ENCODE measurements around the gene SPAST. TPM values are rescaled to one million over a fixed set of nuclear protein-coding genes. Genes with fewer than 3 reads are reported as not detected.
A peak's percentile ranks its signal among the peaks of the same experiment; 100 is the strongest.
"Not testable (repeated sequence)": the region's sequence is repeated elsewhere in the genome, so short reads cannot be mapped to it uniquely, and the experiment has no call there.

The SPAST gene
- total RNA-seq (10 to 100 TPM; 13.5 to 18.2 TPM), polyA plus RNA-seq (1 to 10 TPM; 3.9 to 5.0 TPM)
- long read RNA-seq, donor 1, full-length matches to known transcripts = 2 of 2 reads
- long read RNA-seq, donor 1, partial matches to known transcripts = 0 of 2 reads
- long read RNA-seq, donor 1, other reads (novel, unspliced or antisense) = 0 of 2 reads
- long read RNA-seq, donor 2, full-length matches to known transcripts = 1 of 3 reads
- long read RNA-seq, donor 2, partial matches to known transcripts = 0 of 3 reads
- long read RNA-seq, donor 2, other reads (novel, unspliced or antisense) = 2 of 3 reads

GRCh38 chr2:32063310-32064020, at the start of gene SPAST:
Gene SPAST (plus strand): TSS chr2:32063556. CDS start chr2:32063832, 276 bp downstream.
- intact Hi-C loops (cut with DNase I) = loop anchor here (1.0 to 10.0 kb wide), 5 partner anchors 24 to 291 kb away; partner anchors contain the start of genes MEMO1 (in 2 of the 2), SLC30A6 (in 2 of the 2), BIRC6 (in 1 of the 2) and DPY30 (in 1 of the 2)
- ATAC-seq (ENCODE audit: low FRiP score) = peak; percentile 98

GRCh38 chr2:32018789-32019482, 44.4 kb upstream of the SPAST start:
- H3K4me3 ChIP-seq (ENCODE audit: low read length in 2 of 2); ATAC-seq (ENCODE audit: low FRiP score); intact Hi-C loops (cut with DNase I); H3K4me1 ChIP-seq (ENCODE audit: control insufficient read depth in 1 of 2, insufficient read depth in 2 of 2, low read length in 2 of 2); DNase-seq; H3K27ac ChIP-seq (ENCODE audit: low read depth in 1 of 2, low read length in 2 of 2); H3K9me3 ChIP-seq (ENCODE audit: control insufficient read depth, low read length); H3K36me3 ChIP-seq (ENCODE audit: control insufficient read depth in 1 of 2, insufficient read depth in 2 of 2, low read length in 1 of 2); H3K27me3 ChIP-seq (ENCODE audit: control insufficient read depth in 1 of 2, insufficient read depth in 2 of 2, low read length in 1 of 2): not testable (repeated sequence)
- 97 to 99% methylated on average over 9 of the region's 9 CpGs for WGBS, 2 donors

More at GRCh38 chr2:32063310-32064020, at the start of gene SPAST:
- Histone ChIP-seq H3K27me3 (ENCODE audit: control insufficient read depth in 1 of 2, insufficient read depth in 2 of 2, low read length in 1 of 2) (no peaks in the 10 kb centered on the region), H3K36me3 (ENCODE audit: control insufficient read depth in 1 of 2, insufficient read depth in 2 of 2, low read length in 1 of 2) (no peaks in the 10 kb centered on the region), H3K9me3 (ENCODE audit: control insufficient read depth, low read length) (no peaks in the 10 kb centered on the region), H3K27ac (ENCODE audit: low read depth in 1 of 2, low read length in 2 of 2) (peak within 1 kb of the TSS; percentile 34 to 69), H3K4me1 (ENCODE audit: control insufficient read depth in 1 of 2, insufficient read depth in 2 of 2, low read length in 2 of 2) (peaks cover 0 to 2% of the 10 kb centered on the region in 2 donors), H3K4me3 (ENCODE audit: low read length in 2 of 2) (peak within 1 kb of the TSS; percentile 90 to 92)
- WGBS, 2 donors = 0 to 1% methylated on average over 62 to 79 of the region's 79 CpGs
- DNase-seq = peak; percentile 98 to 99

GRCh38 chr2:32034198-32034887, 29.0 kb upstream of the SPAST start:
- not testable (repeated sequence) for H3K36me3 ChIP-seq (ENCODE audit: control insufficient read depth in 1 of 2, insufficient read depth in 2 of 2, low read length in 1 of 2); ATAC-seq (ENCODE audit: low FRiP score)

GRCh38 chr2:32039447-32040219, 23.7 kb upstream of the SPAST start, which contains the start of gene DPY30:
Gene DPY30 (minus strand): TSS chr2:32039805. CDS start chr2:32039456, 349 bp downstream.
- Histone ChIP-seq H3K9me3 (ENCODE audit: control insufficient read depth, low read length) (no peaks in the 10 kb centered on the region), H3K27me3 (ENCODE audit: control insufficient read depth in 1 of 2, insufficient read depth in 2 of 2, low read length in 1 of 2) (no peaks in the 10 kb centered on the region), H3K4me1 (ENCODE audit: control insufficient read depth in 1 of 2, insufficient read depth in 2 of 2, low read length in 2 of 2) (no peaks in the 10 kb centered on the region), H3K36me3 (ENCODE audit: control insufficient read depth in 1 of 2, insufficient read depth in 2 of 2, low read length in 1 of 2) (no peaks in the 10 kb centered on the region), H3K27ac (ENCODE audit: low read depth in 1 of 2, low read length in 2 of 2) (peak within 1 kb of the TSS in 1 of 2 donors; percentile 8), H3K4me3 (ENCODE audit: low read length in 2 of 2) (peak within 1 kb of the TSS; percentile 85 to 96)
- 0% methylated on average over 43 of the region's 43 CpGs for WGBS, 2 donors
- ATAC-seq (ENCODE audit: low FRiP score) = peak; percentile 98
- intact Hi-C loops (cut with DNase I) = loop anchor here in 1 of 2 donors (1.0 kb wide), 1 partner anchor 24 kb away; the partner anchor contains the start of gene SPAST
- DNase-seq = peak; percentile 96 to 97

More at GRCh38 chr2:32034198-32034887, 29.0 kb upstream of the SPAST start:
- H3K27me3 ChIP-seq (ENCODE audit: control insufficient read depth in 1 of 2, insufficient read depth in 2 of 2, low read length in 1 of 2); DNase-seq; H3K4me1 ChIP-seq (ENCODE audit: control insufficient read depth in 1 of 2, insufficient read depth in 2 of 2, low read length in 2 of 2); H3K4me3 ChIP-seq (ENCODE audit: low read length in 2 of 2); H3K9me3 ChIP-seq (ENCODE audit: control insufficient read depth, low read length); H3K27ac ChIP-seq (ENCODE audit: low read depth in 1 of 2, low read length in 2 of 2); intact Hi-C loops (cut with DNase I): not testable (repeated sequence)
- 85 to 90% methylated on average over 8 of the region's 8 CpGs for WGBS, 2 donors

- no peaks in the 10 kb centered on the region for H3K27me3 ChIP-seq (ENCODE audit: control insufficient read depth in 1 of 2, insufficient read depth in 2 of 2, low read length in 1 of 2)
Observed at GRCh38 chr2:32043561-32043960, 19.8 kb upstream of the SPAST start.

GRCh38 chr2:32051836-32052439, 11.4 kb upstream of the SPAST start:
- intact Hi-C loops (cut with DNase I) = no loop called here
- no peak for ATAC-seq (ENCODE audit: low FRiP score)
- no peaks in the 10 kb centered on the region for H3K36me3 ChIP-seq (ENCODE audit: control insufficient read depth in 1 of 2, insufficient read depth in 2 of 2, low read length in 1 of 2)
- H3K4me3 ChIP-seq (ENCODE audit: low read length in 2 of 2) = no peak overlapping the region
- no peak overlapping the region for H3K27ac ChIP-seq (ENCODE audit: low read depth in 1 of 2, low read length in 2 of 2)
- no peaks in the 10 kb centered on the region for H3K9me3 ChIP-seq (ENCODE audit: control insufficient read depth, low read length)
- H3K4me1 ChIP-seq (ENCODE audit: control insufficient read depth in 1 of 2, insufficient read depth in 2 of 2, low read length in 2 of 2) = no peaks in the 10 kb centered on the region
- no peaks in the 10 kb centered on the region for H3K27me3 ChIP-seq (ENCODE audit: control insufficient read depth in 1 of 2, insufficient read depth in 2 of 2, low read length in 1 of 2)
- WGBS, 2 donors = 92 to 93% methylated on average over 11 of the region's 11 CpGs
- no peak for DNase-seq

More at GRCh38 chr2:32043561-32043960, 19.8 kb upstream of the SPAST start:
- H3K27ac ChIP-seq (ENCODE audit: low read depth in 1 of 2, low read length in 2 of 2) = no peak overlapping the region
- no peaks in the 10 kb centered on the region for H3K9me3 ChIP-seq (ENCODE audit: control insufficient read depth, low read length)
- H3K4me1 ChIP-seq (ENCODE audit: control insufficient read depth in 1 of 2, insufficient read depth in 2 of 2, low read length in 2 of 2) = no peaks in the 10 kb centered on the region
- H3K4me3 ChIP-seq (ENCODE audit: low read length in 2 of 2) = no peak overlapping the region
- H3K36me3 ChIP-seq (ENCODE audit: control insufficient read depth in 1 of 2, insufficient read depth in 2 of 2, low read length in 1 of 2) = no peaks in the 10 kb centered on the region
- peak in 1 of 2 donors; percentile 10 for DNase-seq
- intact Hi-C loops (cut with DNase I) = no loop called here
- ATAC-seq (ENCODE audit: low FRiP score) = no peak
- WGBS, 2 donors = 77 to 81% methylated on average over 7 of the region's 7 CpGs

GRCh38 chr2:32054583-32054982, 8.8 kb upstream of the SPAST start:
- WGBS, 2 donors = 66 to 67% methylated on average over 3 of the region's 3 CpGs
- not testable (repeated sequence) for H3K4me1 ChIP-seq (ENCODE audit: control insufficient read depth in 1 of 2, insufficient read depth in 2 of 2, low read length in 2 of 2)

More at GRCh38 chr2:32054583-32054982, 8.8 kb upstream of the SPAST start:
- H3K27ac ChIP-seq (ENCODE audit: low read depth in 1 of 2, low read length in 2 of 2); ATAC-seq (ENCODE audit: low FRiP score); intact Hi-C loops (cut with DNase I); H3K9me3 ChIP-seq (ENCODE audit: control insufficient read depth, low read length); DNase-seq; H3K36me3 ChIP-seq (ENCODE audit: control insufficient read depth in 1 of 2, insufficient read depth in 2 of 2, low read length in 1 of 2); H3K27me3 ChIP-seq (ENCODE audit: control insufficient read depth in 1 of 2, insufficient read depth in 2 of 2, low read length in 1 of 2); H3K4me3 ChIP-seq (ENCODE audit: low read length in 2 of 2): not testable (repeated sequence)

All from aorta (tissue), 5 donors.